IMR-90 (cell line): ENCODE measurements around the gene EPPIN.

Experiments used
- BHLHE40 ChIP-seq: fragments of 150-350 bp; IDR thresholded peaks from 2 replicates; pipeline ENCODE4 v1.6.1; 2016; ENCODE audit warnings: mild to moderate bottlenecking, low read depth, low read length
- CEBPB ChIP-seq: IDR thresholded peaks from 2 replicates; pipeline ENCODE4 v1.6.1; 2012; ENCODE audit warnings: low read depth, low read length, improper control_type of control experiment
- CHD1 ChIP-seq: IDR thresholded peaks from 2 replicates; pipeline ENCODE4 v1.6.1; 2012; ENCODE audit warnings: low read depth, low read length, improper control_type of control experiment
- FOS ChIP-seq: fragments of 150-350 bp; IDR thresholded peaks from 2 replicates; pipeline ENCODE4 v1.6.1; 2016; ENCODE audit warnings: low read depth, low read length
- MAZ ChIP-seq: IDR thresholded peaks from 2 replicates; pipeline ENCODE4 v1.6.1; 2012; ENCODE audit warnings: low read depth, mild to moderate bottlenecking, low read length, improper control_type of control experiment, moderate library complexity, borderline replicate concordance
- MXI1 ChIP-seq: IDR thresholded peaks from 2 replicates; pipeline ENCODE4 v1.6.1; 2012; ENCODE audit warnings: low read depth, mild to moderate bottlenecking, low read length, moderate library complexity, borderline replicate concordance
- NFE2L2 ChIP-seq: fragments of 150-350 bp; IDR thresholded peaks from 2 replicates; pipeline ENCODE4 v1.6.1; 2016; ENCODE audit warnings: low read depth, mild to moderate bottlenecking, low read length
- POLR2A ChIP-seq: IDR thresholded peaks from 2 replicates; pipeline ENCODE4 v1.6.1; 2012; ENCODE audit warnings: mild to moderate bottlenecking, low read depth, low read length
- RAD21 ChIP-seq: IDR thresholded peaks from 2 replicates; pipeline ENCODE4 v1.6.1; 2012; ENCODE audit warnings: low read length, improper control_type of control experiment
- RCOR1 ChIP-seq: IDR thresholded peaks from 2 replicates; pipeline ENCODE4 v1.6.1; 2012; ENCODE audit warnings: mild to moderate bottlenecking, low read length, improper control_type of control experiment; ENCODE audit not compliant: insufficient replicate concordance
- RFX5 ChIP-seq: IDR thresholded peaks from 2 replicates; pipeline ENCODE4 v1.8.0; 2012; ENCODE audit warnings: low read depth, mild to moderate bottlenecking, low read length, moderate library complexity
- SMC3 ChIP-seq: fragments of 150-350 bp; IDR thresholded peaks from 2 replicates; pipeline ENCODE4 v1.6.1; 2016; ENCODE audit warnings: low read depth, mild to moderate bottlenecking, antibody characterized with exemption, low read length, moderate library complexity
- TF ChIP-seq, protein P1 (sequence below): conservative IDR thresholded peaks from 2 replicates; pipeline ENCODE4 v1.5.1; 2012; ENCODE audit warnings: mild to moderate bottlenecking, low read depth, low read length, improper control_type of control experiment
- TF ChIP-seq, protein P2 (sequence below): fragments of 150-350 bp; IDR thresholded peaks from 2 replicates; pipeline ENCODE4 v1.6.1; 2017; ENCODE audit warnings: mild to moderate bottlenecking, antibody characterized with exemption, low read length, low read depth

DNA sequence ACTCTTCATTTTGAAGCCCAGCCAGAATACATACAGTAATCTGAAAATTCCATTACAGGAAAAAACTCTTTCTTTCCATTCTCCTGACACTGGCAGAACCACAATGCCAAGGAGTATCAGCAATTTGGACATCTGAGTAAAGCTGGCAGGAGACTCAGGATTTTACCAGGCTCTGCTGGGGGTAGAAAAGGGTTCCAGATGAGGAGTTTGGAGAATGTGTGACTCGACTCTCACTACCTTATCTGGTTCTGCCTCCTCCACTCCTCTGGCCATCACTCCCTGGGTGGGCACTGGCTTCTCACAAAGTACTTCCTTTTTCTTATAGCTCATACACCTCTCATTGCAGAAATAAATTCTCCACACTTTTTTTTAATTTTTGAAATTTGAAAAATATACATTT lies 42.5 kb upstream of the EPPIN start:
- TF ChIP-seq BHLHE40 (no peak), SMC3 (no peak), POLR2A (no peak), CHD1 (no peak), RFX5 (no peak), CEBPB (no peak), MXI1 (no peak), RAD21 (no peak), NFE2L2 (no peak), RCOR1 (no peak), FOS (no peak), MAZ (no peak)
- TF ChIP-seq, protein P1, sequence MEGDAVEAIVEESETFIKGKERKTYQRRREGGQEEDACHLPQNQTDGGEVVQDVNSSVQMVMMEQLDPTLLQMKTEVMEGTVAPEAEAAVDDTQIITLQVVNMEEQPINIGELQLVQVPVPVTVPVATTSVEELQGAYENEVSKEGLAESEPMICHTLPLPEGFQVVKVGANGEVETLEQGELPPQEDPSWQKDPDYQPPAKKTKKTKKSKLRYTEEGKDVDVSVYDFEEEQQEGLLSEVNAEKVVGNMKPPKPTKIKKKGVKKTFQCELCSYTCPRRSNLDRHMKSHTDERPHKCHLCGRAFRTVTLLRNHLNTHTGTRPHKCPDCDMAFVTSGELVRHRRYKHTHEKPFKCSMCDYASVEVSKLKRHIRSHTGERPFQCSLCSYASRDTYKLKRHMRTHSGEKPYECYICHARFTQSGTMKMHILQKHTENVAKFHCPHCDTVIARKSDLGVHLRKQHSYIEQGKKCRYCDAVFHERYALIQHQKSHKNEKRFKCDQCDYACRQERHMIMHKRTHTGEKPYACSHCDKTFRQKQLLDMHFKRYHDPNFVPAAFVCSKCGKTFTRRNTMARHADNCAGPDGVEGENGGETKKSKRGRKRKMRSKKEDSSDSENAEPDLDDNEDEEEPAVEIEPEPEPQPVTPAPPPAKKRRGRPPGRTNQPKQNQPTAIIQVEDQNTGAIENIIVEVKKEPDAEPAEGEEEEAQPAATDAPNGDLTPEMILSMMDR = no peak
- TF ChIP-seq, protein P2, sequence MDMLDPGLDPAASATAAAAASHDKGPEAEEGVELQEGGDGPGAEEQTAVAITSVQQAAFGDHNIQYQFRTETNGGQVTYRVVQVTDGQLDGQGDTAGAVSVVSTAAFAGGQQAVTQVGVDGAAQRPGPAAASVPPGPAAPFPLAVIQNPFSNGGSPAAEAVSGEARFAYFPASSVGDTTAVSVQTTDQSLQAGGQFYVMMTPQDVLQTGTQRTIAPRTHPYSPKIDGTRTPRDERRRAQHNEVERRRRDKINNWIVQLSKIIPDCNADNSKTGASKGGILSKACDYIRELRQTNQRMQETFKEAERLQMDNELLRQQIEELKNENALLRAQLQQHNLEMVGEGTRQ = no peak
